Fibroblast of villous mesenchyme (primary cell): Measurements from ENCODE around the gene CTRB2. TPM values are rescaled to one million over a fixed set of nuclear protein-coding genes. Genes with fewer than 3 reads are reported as not detected.
"Not testable (repeated sequence)": the region's sequence is repeated elsewhere in the genome, so short reads cannot be mapped to it uniquely, and the experiment has no call there.

Source experiments
- DNase-seq: peaks from one replicate; pipeline ENCODE4 v3.0.0-alpha.2; 2010; ENCODE audit warnings: low read depth
- H3K4me3 ChIP-seq: 2 replicates; pipeline ENCODE4 v1.5.1; 2011; ENCODE audit warnings: low read depth, mild to moderate bottlenecking, low read length
- total RNA-seq: library from RNA; depleted of rRNA; stranded (reverse); fragments of >200 nt; gene quantifications from 2 replicates; pipeline ENCODE4 v1.2.3, GENCODE V29; 2012
- TF ChIP-seq, protein P1 (sequence below): IDR thresholded peaks from 2 replicates; pipeline ENCODE4 v1.5.1; 2012; ENCODE audit warnings: low read depth, mild to moderate bottlenecking, low read length; ENCODE audit not compliant: insufficient read depth

CTRB2 gene
- total RNA-seq, 1 donor = not detected

- TF ChIP-seq, protein P1, sequence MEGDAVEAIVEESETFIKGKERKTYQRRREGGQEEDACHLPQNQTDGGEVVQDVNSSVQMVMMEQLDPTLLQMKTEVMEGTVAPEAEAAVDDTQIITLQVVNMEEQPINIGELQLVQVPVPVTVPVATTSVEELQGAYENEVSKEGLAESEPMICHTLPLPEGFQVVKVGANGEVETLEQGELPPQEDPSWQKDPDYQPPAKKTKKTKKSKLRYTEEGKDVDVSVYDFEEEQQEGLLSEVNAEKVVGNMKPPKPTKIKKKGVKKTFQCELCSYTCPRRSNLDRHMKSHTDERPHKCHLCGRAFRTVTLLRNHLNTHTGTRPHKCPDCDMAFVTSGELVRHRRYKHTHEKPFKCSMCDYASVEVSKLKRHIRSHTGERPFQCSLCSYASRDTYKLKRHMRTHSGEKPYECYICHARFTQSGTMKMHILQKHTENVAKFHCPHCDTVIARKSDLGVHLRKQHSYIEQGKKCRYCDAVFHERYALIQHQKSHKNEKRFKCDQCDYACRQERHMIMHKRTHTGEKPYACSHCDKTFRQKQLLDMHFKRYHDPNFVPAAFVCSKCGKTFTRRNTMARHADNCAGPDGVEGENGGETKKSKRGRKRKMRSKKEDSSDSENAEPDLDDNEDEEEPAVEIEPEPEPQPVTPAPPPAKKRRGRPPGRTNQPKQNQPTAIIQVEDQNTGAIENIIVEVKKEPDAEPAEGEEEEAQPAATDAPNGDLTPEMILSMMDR = no peak
- DNase-seq = no peak
- no peak overlapping the region for H3K4me3 ChIP-seq
Measured at GRCh38 chr16:75241412-75241811, 34.5 kb upstream of the CTRB2 start.

GRCh38 chr16:75240633-75241032 lies 33.7 kb upstream of the CTRB2 start:
- not testable (repeated sequence) for DNase-seq, H3K4me3 ChIP-seq

- no peak for DNase-seq
- H3K4me3 ChIP-seq = no peak overlapping the region
- TF ChIP-seq, protein P1 = no peak
Measured at GRCh38 chr16:75239542-75240122, 32.7 kb upstream of the CTRB2 start.

GRCh38 chr16:75238853-75239541 lies 32.0 kb upstream of the CTRB2 start:
- H3K4me3 ChIP-seq = no peak overlapping the region
- no peak for DNase-seq
- TF ChIP-seq, protein P1 = peak; percentile 37

DNA sequence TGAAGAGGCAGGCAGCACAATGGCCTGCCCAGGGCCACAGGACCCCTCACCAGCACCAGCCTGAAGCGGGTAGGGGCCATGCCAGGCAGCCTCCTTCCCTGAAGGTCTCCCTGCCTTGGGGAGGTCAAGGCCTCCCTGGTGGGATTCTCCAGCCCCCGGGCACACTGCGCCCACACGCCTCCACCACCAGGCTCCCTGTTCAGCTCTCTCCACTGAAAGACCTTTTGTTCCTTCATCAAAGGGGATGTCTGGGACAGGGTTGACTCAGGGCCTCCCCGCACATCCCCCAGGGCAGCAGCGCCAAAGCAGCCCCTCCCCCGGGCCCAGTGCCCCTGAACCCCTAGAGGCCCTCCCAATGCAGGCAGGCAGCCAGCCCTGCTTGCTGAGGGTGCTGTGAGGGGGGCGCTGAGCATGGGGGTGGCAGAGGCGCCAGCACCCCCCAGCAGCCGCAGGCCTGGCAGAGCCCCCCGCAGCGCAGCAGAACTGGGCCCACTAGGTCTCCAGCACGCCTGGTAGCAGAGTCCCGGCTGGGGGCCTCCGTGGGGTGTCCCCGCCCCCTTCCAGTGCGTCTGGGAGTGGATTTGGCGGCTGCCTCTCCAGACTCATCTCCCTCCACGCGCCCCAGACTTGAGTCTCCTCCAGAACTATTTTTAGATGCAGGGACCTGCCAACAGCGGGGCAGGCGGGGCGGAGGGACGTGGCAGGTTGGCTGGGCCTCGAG lies 31.3 kb upstream of the CTRB2 start:
- TF ChIP-seq, protein P1 = no peak
- peak; percentile 89 for DNase-seq
- H3K4me3 ChIP-seq = no peak overlapping the region

GRCh38 chr16:75237398-75238131 lies 30.6 kb upstream of the CTRB2 start:
- DNase-seq = no peak
- TF ChIP-seq, protein P1 = no peak
- H3K4me3 ChIP-seq = no peak overlapping the region

GRCh38 chr16:75236736-75237397 lies 29.9 kb upstream of the CTRB2 start:
- DNase-seq = no peak

More at GRCh38 chr16:75236736-75237397, 29.9 kb upstream of the CTRB2 start:
- H3K4me3 ChIP-seq = no peak overlapping the region
- TF ChIP-seq, protein P1 = no peak
